Ovary (tissue), 3 donors: Measurements from ENCODE around the gene ANO2.

Experiments
- POLR2A ChIP-seq: fragments of 450-650 bp; IDR thresholded peaks from one replicate; pipeline ENCODE4 v1.6.1; 2017; ENCODE audit warnings: antibody characterized with exemption, mild to moderate bottlenecking, moderate library complexity
- TF ChIP-seq, protein P1 (sequence below), 3 donors: fragments of 450-650 bp in 2 of 3; fragments of 200-600 bp in 1 of 3; IDR thresholded peaks; one replicate each; pipeline versions ENCODE4 v1.5.1 to v1.8.0; 2016 to 2022; ENCODE audit warnings: antibody characterized with exemption in 3 of 3, mild to moderate bottlenecking in 1 of 3
- donor health status: DM: no; HTN: no; CAD: no.

DNA sequence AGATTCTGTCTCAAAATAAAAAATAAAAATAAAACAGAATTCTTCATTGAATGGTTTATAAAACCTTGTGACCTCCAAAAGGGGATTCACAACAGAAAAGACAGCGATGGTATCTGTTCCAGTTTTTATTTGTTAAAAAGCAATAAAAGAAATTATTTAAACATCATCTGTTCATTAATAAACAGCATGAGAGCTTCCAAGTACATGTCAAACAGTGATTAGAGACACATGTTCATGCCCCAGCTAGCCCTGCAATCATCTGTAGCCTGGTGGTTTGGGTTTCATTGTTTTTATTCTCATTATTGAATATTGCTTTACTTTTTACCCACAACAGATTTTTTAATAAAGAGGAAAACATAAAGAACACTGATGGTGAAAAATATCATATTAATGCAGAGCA lies 173.3 kb downstream of the ANO2 start:
- TF ChIP-seq, protein P1, sequence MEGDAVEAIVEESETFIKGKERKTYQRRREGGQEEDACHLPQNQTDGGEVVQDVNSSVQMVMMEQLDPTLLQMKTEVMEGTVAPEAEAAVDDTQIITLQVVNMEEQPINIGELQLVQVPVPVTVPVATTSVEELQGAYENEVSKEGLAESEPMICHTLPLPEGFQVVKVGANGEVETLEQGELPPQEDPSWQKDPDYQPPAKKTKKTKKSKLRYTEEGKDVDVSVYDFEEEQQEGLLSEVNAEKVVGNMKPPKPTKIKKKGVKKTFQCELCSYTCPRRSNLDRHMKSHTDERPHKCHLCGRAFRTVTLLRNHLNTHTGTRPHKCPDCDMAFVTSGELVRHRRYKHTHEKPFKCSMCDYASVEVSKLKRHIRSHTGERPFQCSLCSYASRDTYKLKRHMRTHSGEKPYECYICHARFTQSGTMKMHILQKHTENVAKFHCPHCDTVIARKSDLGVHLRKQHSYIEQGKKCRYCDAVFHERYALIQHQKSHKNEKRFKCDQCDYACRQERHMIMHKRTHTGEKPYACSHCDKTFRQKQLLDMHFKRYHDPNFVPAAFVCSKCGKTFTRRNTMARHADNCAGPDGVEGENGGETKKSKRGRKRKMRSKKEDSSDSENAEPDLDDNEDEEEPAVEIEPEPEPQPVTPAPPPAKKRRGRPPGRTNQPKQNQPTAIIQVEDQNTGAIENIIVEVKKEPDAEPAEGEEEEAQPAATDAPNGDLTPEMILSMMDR (IDR thresholded peaks at IDR 0.05): no peak
- TF ChIP-seq POLR2A: no peak
